ENCODE measurements around the gene PLA2G2C. TPM values are rescaled to one million over a fixed set of nuclear protein-coding genes. Genes with fewer than 3 reads are reported as not detected.

The PLA2G2C gene
- total RNA-seq, 1 experiment from 2014 or later = not detected

GRCh38 chr1:20199403-20199802 is 13.1 kb upstream of the PLA2G2C start:
- Mint-ChIP-seq H3K27ac (no peak overlapping the region), H3K9me3 (no peaks in the 10 kb centered on the region), H3K4me3 (no peak overlapping the region), H3K27me3 (ENCODE audit: low read depth) (peaks cover under 1% of the 10 kb centered on the region; the same call in 1 of the 2 replicates), H3K4me1 (peaks cover 22% of the 10 kb centered on the region), H3K36me3 (no peaks in the 10 kb centered on the region)
- ChIA-PET CTCF (interaction anchor here (1.2 to 3.3 kb wide), 4 partner anchors 13 to 225 kb away, joined by 3 to 12 read pairs (median 4); no protein-coding TSS in a partner anchor), POLR2A (no interaction called here)
- no peak for ATAC-seq
- no peak for DNase-seq (ENCODE audit: low spot score)
- no peak for TF ChIP-seq ZNF232 (CRISPR knock-in tag; IDR thresholded peaks at IDR 0.05)
- TF ChIP-seq CREM (CRISPR knock-in tag; IDR thresholded peaks at IDR 0.05) = no peak
- TF ChIP-seq, protein P1, sequence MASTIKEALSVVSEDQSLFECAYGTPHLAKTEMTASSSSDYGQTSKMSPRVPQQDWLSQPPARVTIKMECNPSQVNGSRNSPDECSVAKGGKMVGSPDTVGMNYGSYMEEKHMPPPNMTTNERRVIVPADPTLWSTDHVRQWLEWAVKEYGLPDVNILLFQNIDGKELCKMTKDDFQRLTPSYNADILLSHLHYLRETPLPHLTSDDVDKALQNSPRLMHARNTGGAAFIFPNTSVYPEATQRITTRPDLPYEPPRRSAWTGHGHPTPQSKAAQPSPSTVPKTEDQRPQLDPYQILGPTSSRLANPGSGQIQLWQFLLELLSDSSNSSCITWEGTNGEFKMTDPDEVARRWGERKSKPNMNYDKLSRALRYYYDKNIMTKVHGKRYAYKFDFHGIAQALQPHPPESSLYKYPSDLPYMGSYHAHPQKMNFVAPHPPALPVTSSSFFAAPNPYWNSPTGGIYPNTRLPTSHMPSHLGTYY (CRISPR knock-in tag; IDR thresholded peaks at IDR 0.05) = no peak
- TF ChIP-seq, protein P2, sequence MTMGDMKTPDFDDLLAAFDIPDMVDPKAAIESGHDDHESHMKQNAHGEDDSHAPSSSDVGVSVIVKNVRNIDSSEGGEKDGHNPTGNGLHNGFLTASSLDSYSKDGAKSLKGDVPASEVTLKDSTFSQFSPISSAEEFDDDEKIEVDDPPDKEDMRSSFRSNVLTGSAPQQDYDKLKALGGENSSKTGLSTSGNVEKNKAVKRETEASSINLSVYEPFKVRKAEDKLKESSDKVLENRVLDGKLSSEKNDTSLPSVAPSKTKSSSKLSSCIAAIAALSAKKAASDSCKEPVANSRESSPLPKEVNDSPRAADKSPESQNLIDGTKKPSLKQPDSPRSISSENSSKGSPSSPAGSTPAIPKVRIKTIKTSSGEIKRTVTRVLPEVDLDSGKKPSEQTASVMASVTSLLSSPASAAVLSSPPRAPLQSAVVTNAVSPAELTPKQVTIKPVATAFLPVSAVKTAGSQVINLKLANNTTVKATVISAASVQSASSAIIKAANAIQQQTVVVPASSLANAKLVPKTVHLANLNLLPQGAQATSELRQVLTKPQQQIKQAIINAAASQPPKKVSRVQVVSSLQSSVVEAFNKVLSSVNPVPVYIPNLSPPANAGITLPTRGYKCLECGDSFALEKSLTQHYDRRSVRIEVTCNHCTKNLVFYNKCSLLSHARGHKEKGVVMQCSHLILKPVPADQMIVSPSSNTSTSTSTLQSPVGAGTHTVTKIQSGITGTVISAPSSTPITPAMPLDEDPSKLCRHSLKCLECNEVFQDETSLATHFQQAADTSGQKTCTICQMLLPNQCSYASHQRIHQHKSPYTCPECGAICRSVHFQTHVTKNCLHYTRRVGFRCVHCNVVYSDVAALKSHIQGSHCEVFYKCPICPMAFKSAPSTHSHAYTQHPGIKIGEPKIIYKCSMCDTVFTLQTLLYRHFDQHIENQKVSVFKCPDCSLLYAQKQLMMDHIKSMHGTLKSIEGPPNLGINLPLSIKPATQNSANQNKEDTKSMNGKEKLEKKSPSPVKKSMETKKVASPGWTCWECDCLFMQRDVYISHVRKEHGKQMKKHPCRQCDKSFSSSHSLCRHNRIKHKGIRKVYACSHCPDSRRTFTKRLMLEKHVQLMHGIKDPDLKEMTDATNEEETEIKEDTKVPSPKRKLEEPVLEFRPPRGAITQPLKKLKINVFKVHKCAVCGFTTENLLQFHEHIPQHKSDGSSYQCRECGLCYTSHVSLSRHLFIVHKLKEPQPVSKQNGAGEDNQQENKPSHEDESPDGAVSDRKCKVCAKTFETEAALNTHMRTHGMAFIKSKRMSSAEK (CRISPR knock-in tag; IDR thresholded peaks at IDR 0.05; ENCODE audit: borderline replicate concordance) = no peak
- TF ChIP-seq, protein P3, sequence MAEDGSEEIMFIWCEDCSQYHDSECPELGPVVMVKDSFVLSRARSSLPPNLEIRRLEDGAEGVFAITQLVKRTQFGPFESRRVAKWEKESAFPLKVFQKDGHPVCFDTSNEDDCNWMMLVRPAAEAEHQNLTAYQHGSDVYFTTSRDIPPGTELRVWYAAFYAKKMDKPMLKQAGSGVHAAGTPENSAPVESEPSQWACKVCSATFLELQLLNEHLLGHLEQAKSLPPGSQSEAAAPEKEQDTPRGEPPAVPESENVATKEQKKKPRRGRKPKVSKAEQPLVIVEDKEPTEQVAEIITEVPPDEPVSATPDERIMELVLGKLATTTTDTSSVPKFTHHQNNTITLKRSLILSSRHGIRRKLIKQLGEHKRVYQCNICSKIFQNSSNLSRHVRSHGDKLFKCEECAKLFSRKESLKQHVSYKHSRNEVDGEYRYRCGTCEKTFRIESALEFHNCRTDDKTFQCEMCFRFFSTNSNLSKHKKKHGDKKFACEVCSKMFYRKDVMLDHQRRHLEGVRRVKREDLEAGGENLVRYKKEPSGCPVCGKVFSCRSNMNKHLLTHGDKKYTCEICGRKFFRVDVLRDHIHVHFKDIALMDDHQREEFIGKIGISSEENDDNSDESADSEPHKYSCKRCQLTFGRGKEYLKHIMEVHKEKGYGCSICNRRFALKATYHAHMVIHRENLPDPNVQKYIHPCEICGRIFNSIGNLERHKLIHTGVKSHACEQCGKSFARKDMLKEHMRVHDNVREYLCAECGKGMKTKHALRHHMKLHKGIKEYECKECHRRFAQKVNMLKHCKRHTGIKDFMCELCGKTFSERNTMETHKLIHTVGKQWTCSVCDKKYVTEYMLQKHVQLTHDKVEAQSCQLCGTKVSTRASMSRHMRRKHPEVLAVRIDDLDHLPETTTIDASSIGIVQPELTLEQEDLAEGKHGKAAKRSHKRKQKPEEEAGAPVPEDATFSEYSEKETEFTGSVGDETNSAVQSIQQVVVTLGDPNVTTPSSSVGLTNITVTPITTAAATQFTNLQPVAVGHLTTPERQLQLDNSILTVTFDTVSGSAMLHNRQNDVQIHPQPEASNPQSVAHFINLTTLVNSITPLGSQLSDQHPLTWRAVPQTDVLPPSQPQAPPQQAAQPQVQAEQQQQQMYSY (CRISPR knock-in tag; IDR thresholded peaks at IDR 0.05) = no peak
- no peak for TF ChIP-seq E2F1 (CRISPR knock-in tag; IDR thresholded peaks at IDR 0.05)
- TF ChIP-seq SP1 (CRISPR knock-in tag; conservative IDR thresholded peaks at IDR 0.05) = no peak
- TF ChIP-seq SMAD3 (CRISPR knock-in tag; IDR thresholded peaks at IDR 0.05; ENCODE audit: borderline replicate concordance) = no peak

- peaks cover 3% of the 10 kb centered on the region; the same call in 1 of the 2 replicates for H3K27me3 Mint-ChIP-seq (ENCODE audit: low read depth)
- no peak overlapping the region for H3K4me3 Mint-ChIP-seq
- no peak for DNase-seq (ENCODE audit: low spot score)
- no peaks in the 10 kb centered on the region for H3K9me3 Mint-ChIP-seq
- TF ChIP-seq, protein P4, sequence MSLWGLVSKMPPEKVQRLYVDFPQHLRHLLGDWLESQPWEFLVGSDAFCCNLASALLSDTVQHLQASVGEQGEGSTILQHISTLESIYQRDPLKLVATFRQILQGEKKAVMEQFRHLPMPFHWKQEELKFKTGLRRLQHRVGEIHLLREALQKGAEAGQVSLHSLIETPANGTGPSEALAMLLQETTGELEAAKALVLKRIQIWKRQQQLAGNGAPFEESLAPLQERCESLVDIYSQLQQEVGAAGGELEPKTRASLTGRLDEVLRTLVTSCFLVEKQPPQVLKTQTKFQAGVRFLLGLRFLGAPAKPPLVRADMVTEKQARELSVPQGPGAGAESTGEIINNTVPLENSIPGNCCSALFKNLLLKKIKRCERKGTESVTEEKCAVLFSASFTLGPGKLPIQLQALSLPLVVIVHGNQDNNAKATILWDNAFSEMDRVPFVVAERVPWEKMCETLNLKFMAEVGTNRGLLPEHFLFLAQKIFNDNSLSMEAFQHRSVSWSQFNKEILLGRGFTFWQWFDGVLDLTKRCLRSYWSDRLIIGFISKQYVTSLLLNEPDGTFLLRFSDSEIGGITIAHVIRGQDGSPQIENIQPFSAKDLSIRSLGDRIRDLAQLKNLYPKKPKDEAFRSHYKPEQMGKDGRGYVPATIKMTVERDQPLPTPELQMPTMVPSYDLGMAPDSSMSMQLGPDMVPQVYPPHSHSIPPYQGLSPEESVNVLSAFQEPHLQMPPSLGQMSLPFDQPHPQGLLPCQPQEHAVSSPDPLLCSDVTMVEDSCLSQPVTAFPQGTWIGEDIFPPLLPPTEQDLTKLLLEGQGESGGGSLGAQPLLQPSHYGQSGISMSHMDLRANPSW (CRISPR knock-in tag; conservative IDR thresholded peaks at IDR 0.05; ENCODE audit: low read depth) = no peak
- TF ChIP-seq SMAD3 (CRISPR knock-in tag; IDR thresholded peaks at IDR 0.05; ENCODE audit: borderline replicate concordance) = no peak
- TF ChIP-seq ZNF263 (CRISPR knock-in tag; IDR thresholded peaks at IDR 0.05; ENCODE audit: low read depth) = no peak
- TF ChIP-seq GTF2I (CRISPR knock-in tag; conservative IDR thresholded peaks at IDR 0.05) = no peak
- no peak for TF ChIP-seq ZNF396 (CRISPR knock-in tag; IDR thresholded peaks at IDR 0.05; ENCODE audit: borderline replicate concordance)
- TF ChIP-seq HMGA2 (CRISPR knock-in tag; IDR thresholded peaks at IDR 0.05) = no peak
- no peak for TF ChIP-seq MXD4 (CRISPR knock-in tag; IDR thresholded peaks at IDR 0.05; ENCODE audit: borderline replicate concordance)
- no peak for TF ChIP-seq FOXK1 (CRISPR knock-in tag; IDR thresholded peaks at IDR 0.05)
- no peak for TF ChIP-seq IRF2 (CRISPR knock-in tag; IDR thresholded peaks at IDR 0.05; ENCODE audit: borderline replicate concordance, low read depth)
- no peak for TF ChIP-seq TEAD1 (CRISPR knock-in tag; IDR thresholded peaks at IDR 0.05)
- no peak for TF ChIP-seq FOXJ3 (CRISPR knock-in tag; IDR thresholded peaks at IDR 0.05; ENCODE audit: borderline replicate concordance)
- TF ChIP-seq TP53 (CRISPR knock-in tag; IDR thresholded peaks at IDR 0.05) = no peak
- TF ChIP-seq IRF1 (CRISPR knock-in tag; IDR thresholded peaks at IDR 0.05) = no peak
- H3K27ac Mint-ChIP-seq = no peak overlapping the region
- ATAC-seq = no peak
- H3K36me3 Mint-ChIP-seq = no peaks in the 10 kb centered on the region
- H3K4me1 Mint-ChIP-seq = peaks cover 27% of the 10 kb centered on the region
- ChIA-PET POLR2A (no interaction called here), CTCF (no interaction called here)
Measured at GRCh38 chr1:20198918-20199317, 12.6 kb upstream of the PLA2G2C start.

Measured in WTC11 (cell line).